NK-92 treated with Interleukin-12 subunit alpha and Interleukin-12 subunit beta, amount 100 ng/mL, for 24 hours (cell line): ENCODE measurements around the gene ADAMTSL1.

ENCODE experiments used
- DNase-seq: peaks from one replicate; lab custom pipeline; 2025; lab: John Stamatoyannopoulos, UW

ADAMTSL1 gene

GRCh38 chr9:18461496-18461895, 12.5 kb upstream of the ADAMTSL1 start:
- DNase-seq = no peak

- no peak for DNase-seq
Observed at GRCh38 chr9:18463991-18464390, 10.0 kb upstream of the ADAMTSL1 start.

GRCh38 chr9:18466101-18466500, 7.9 kb upstream of the ADAMTSL1 start:
- DNase-seq = no peak

GRCh38 chr9:18467696-18468095, 6.3 kb upstream of the ADAMTSL1 start:
- no peak for DNase-seq

GRCh38 chr9:18472435-18472834, 1.5 kb upstream of the ADAMTSL1 start:
- DNase-seq = no peak

- no peak for DNase-seq
Observed at GRCh38 chr9:18472841-18473251, 1.1 kb upstream of the ADAMTSL1 start.

- no peak for DNase-seq
Observed at GRCh38 chr9:18474783-18475182, 830 bp downstream of the ADAMTSL1 start.

- DNase-seq = no peak
Observed at GRCh38 chr9:18477121-18477660, 3.2 kb downstream of the ADAMTSL1 start.

GRCh38 chr9:18477719-18478118, 3.8 kb downstream of the ADAMTSL1 start:
- DNase-seq = no peak

- no peak for DNase-seq
Observed at GRCh38 chr9:18478501-18479361, 4.8 kb downstream of the ADAMTSL1 start.

- no peak for DNase-seq
Observed at GRCh38 chr9:18479405-18479804, 5.5 kb downstream of the ADAMTSL1 start.

GRCh38 chr9:18480662-18481093, 6.7 kb downstream of the ADAMTSL1 start:
- no peak for DNase-seq

- DNase-seq = no peak
Observed at GRCh38 chr9:18482371-18482770, 8.4 kb downstream of the ADAMTSL1 start.

GRCh38 chr9:18485714-18486113, 11.8 kb downstream of the ADAMTSL1 start:
- DNase-seq = no peak

- no peak for DNase-seq
Observed at GRCh38 chr9:18487611-18488010, 13.7 kb downstream of the ADAMTSL1 start.

GRCh38 chr9:18488886-18489285, 14.9 kb downstream of the ADAMTSL1 start:
- DNase-seq = no peak

GRCh38 chr9:18489861-18490260, 15.9 kb downstream of the ADAMTSL1 start:
- no peak for DNase-seq

- no peak for DNase-seq
Observed at GRCh38 chr9:18490641-18491370, 16.9 kb downstream of the ADAMTSL1 start.

GRCh38 chr9:18492612-18493011, 18.7 kb downstream of the ADAMTSL1 start:
- no peak for DNase-seq

- DNase-seq = no peak
Observed at GRCh38 chr9:18493451-18493993, 19.6 kb downstream of the ADAMTSL1 start.

GRCh38 chr9:18495065-18495464, 21.1 kb downstream of the ADAMTSL1 start:
- DNase-seq = no peak

GRCh38 chr9:18496256-18497000, 22.5 kb downstream of the ADAMTSL1 start:
- no peak for DNase-seq
